GM18868 (cell line): ENCODE measurements around the gene P2RX2.
"Not testable (repeated sequence)": the region's sequence is repeated elsewhere in the genome, so short reads cannot be mapped to it uniquely, and the experiment has no call there.

Experiments used
- ATAC-seq: cut with Tn5 transposase; IDR thresholded peaks from one replicate; pipeline ENCODE4 v1.9.1; 2021; ENCODE audit warnings: mild to moderate bottlenecking, moderate library complexity; ENCODE audit not compliant: unreplicated experiment

P2RX2 gene

GRCh38 chr12:132582582-132583410, 35.8 kb upstream of the P2RX2 start:
- ATAC-seq = no peak

GRCh38 chr12:132583411-132583710, 35.2 kb upstream of the P2RX2 start:
- no peak for ATAC-seq

- ATAC-seq = no peak
Measured at GRCh38 chr12:132583736-132584135, 34.8 kb upstream of the P2RX2 start.

GRCh38 chr12:132584429-132584828, 34.1 kb upstream of the P2RX2 start:
- ATAC-seq = no peak

GRCh38 chr12:132585177-132585576, 33.4 kb upstream of the P2RX2 start:
- no peak for ATAC-seq

- ATAC-seq = no peak
Measured at GRCh38 chr12:132586929-132587328, 31.6 kb upstream of the P2RX2 start.

- ATAC-seq = no peak
Measured at GRCh38 chr12:132587781-132588180, 30.8 kb upstream of the P2RX2 start.

- no peak for ATAC-seq
Measured at GRCh38 chr12:132588319-132588718, 30.3 kb upstream of the P2RX2 start.

GRCh38 chr12:132588821-132589669, 29.5 kb upstream of the P2RX2 start:
- ATAC-seq = no peak

- no peak for ATAC-seq
Measured at GRCh38 chr12:132591107-132591935, 27.3 kb upstream of the P2RX2 start.

- no peak for ATAC-seq
Measured at GRCh38 chr12:132592282-132592970, 26.1 kb upstream of the P2RX2 start.

GRCh38 chr12:132593071-132593470, 25.5 kb upstream of the P2RX2 start:
- no peak for ATAC-seq

- ATAC-seq = no peak
Measured at GRCh38 chr12:132593521-132593920, 25.1 kb upstream of the P2RX2 start.

- ATAC-seq = no peak
Measured at GRCh38 chr12:132593938-132594358, 24.6 kb upstream of the P2RX2 start.

- no peak for ATAC-seq
Measured at GRCh38 chr12:132595183-132595582, 23.4 kb upstream of the P2RX2 start.

GRCh38 chr12:132596016-132596415, 22.6 kb upstream of the P2RX2 start:
- no peak for ATAC-seq

GRCh38 chr12:132597333-132598316, 21.0 kb upstream of the P2RX2 start:
- no peak for ATAC-seq

GRCh38 chr12:132599502-132599901, 19.1 kb upstream of the P2RX2 start:
- ATAC-seq = not testable (repeated sequence)
